ELR (cell line): ENCODE data around the gene RPP25.
"Not testable (repeated sequence)": the region's sequence is repeated elsewhere in the genome, so short reads cannot be mapped to it uniquely, and the experiment has no call there.

ENCODE experiments used
- DNase-seq: peaks from one replicate; pipeline ENCODE4 v3.0.0-alpha.2; 2015; ENCODE audit warnings: low read depth

RPP25 gene

GRCh38 chr15:74962671-74963070 is 6.1 kb upstream of the RPP25 start:
- no peak for DNase-seq

GRCh38 chr15:74962219-74962618 is 5.6 kb upstream of the RPP25 start:
- no peak for DNase-seq

GRCh38 chr15:74961616-74962015 is 5.0 kb upstream of the RPP25 start:
- DNase-seq: no peak

- no peak for DNase-seq
Observed at GRCh38 chr15:74960995-74961588, 4.5 kb upstream of the RPP25 start.

- DNase-seq: no peak
Observed at GRCh38 chr15:74960286-74960685, 3.7 kb upstream of the RPP25 start.

- DNase-seq: no peak
Observed at GRCh38 chr15:74959586-74959939, 3.0 kb upstream of the RPP25 start.

- no peak for DNase-seq
Observed at GRCh38 chr15:74958908-74959585, 2.5 kb upstream of the RPP25 start.

GRCh38 chr15:74958320-74958907 is 1.8 kb upstream of the RPP25 start:
- DNase-seq: peak; percentile 63

GRCh38 chr15:74957476-74958035 is 984 bp upstream of the RPP25 start:
- DNase-seq: peak; percentile 33

- DNase-seq: peak; percentile 16
Observed at GRCh38 chr15:74955796-74956647, 550 bp downstream of the RPP25 start.

- DNase-seq: no peak
Observed at GRCh38 chr15:74955017-74955416, 1.6 kb downstream of the RPP25 start.

- DNase-seq: no peak
Observed at GRCh38 chr15:74954515-74954914, 2.1 kb downstream of the RPP25 start.

GRCh38 chr15:74951006-74951405 is 5.6 kb downstream of the RPP25 start:
- DNase-seq: no peak

GRCh38 chr15:74950078-74950908 is 6.3 kb downstream of the RPP25 start:
- peak; percentile 73 for DNase-seq

- DNase-seq: peak; percentile 95
Observed at GRCh38 chr15:74937590-74938371, 18.8 kb downstream of the RPP25 start, which contains the start of gene COX5A. COX5A (minus strand) TSS chr15:74938073; CDS start chr15:74938014, 59 bp downstream.

GRCh38 chr15:74937272-74937589 is 19.3 kb downstream of the RPP25 start:
- DNase-seq: no peak

GRCh38 chr15:74935193-74935592 is 21.4 kb downstream of the RPP25 start:
- not testable (repeated sequence) for DNase-seq

GRCh38 chr15:74933573-74933972 is 23.0 kb downstream of the RPP25 start:
- DNase-seq: no peak

GRCh38 chr15:74928771-74929198 is 27.8 kb downstream of the RPP25 start:
- DNase-seq: no peak

- no peak for DNase-seq
Observed at GRCh38 chr15:74924525-74924924, 32.0 kb downstream of the RPP25 start.

- DNase-seq: no peak
Observed at GRCh38 chr15:74920456-74920855, 36.1 kb downstream of the RPP25 start.
